Panc1 (cell line): ENCODE measurements around the gene ASXL1.

Experiments used
- POLR2AphosphoS5 ChIP-seq: IDR thresholded peaks from 2 replicates; pipeline ENCODE4 v1.6.1; 2012; ENCODE audit warnings: mild to moderate bottlenecking, low read depth, low read length, moderate library complexity
- SIN3A ChIP-seq: IDR thresholded peaks from 2 replicates; pipeline ENCODE4 v1.6.1; 2012; ENCODE audit warnings: low read depth, mild to moderate bottlenecking, low read length, moderate library complexity, borderline replicate concordance; ENCODE audit not compliant: insufficient read depth
- TCF7L2 ChIP-seq: IDR thresholded peaks from 2 replicates; pipeline ENCODE4 v1.6.1; 2011; ENCODE audit warnings: mild to moderate bottlenecking, low read depth, low read length, inconsistent platforms
- TF ChIP-seq, protein P1 (sequence below): fragments of 450-650 bp; IDR thresholded peaks from 2 replicates; pipeline ENCODE4 v1.5.1; 2017; ENCODE audit warnings: mild to moderate bottlenecking
- TF ChIP-seq, protein P2 (sequence below), 2 experiments: IDR thresholded peaks; 2 replicates each; pipeline ENCODE4 v1.6.1; 2011 to 2012; ENCODE audit warnings: low read depth in 2 of 2, control low read depth in 1 of 2, low read length in 1 of 2, mild to moderate bottlenecking in 1 of 2, moderate library complexity in 1 of 2; ENCODE audit not compliant: insufficient read depth in 1 of 2

DNA sequence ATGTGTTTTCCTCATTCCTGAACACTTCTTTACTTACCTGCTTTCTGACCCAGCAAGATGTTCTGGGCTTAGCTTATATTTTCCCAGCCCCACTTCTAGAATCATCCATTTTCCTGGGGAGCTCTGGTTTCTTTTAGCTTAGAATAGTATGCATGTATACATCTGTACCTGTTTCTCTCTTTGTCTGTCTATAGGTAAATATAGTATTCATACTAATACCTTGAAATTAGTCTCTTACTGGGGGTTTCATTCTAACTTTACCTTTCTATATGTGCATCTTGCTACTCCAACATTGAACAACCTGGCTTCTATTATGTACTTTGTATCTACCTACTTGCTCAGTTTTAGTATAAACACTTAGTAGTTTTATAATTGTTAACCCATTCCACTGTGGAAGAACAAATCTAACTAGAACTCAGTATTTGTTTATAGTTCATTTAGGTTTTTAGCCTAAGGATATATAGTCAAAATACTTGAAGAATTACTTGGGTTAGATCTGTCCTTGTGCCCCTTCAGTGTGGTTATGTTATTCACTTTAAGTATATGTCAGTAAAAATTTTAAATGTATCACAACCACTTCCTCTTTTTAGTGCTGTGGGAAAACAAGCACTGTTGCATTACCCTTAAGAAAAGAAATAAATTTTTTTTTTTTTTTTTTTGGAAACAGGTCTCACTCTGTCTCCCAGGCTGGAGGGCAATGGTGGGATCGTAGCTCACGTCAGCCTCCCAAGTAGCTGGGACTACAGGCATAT lies 54.0 kb downstream of the ASXL1 start:
- TF ChIP-seq POLR2AphosphoS5 (no peak), SIN3A (no peak), TCF7L2 (no peak)
- TF ChIP-seq, protein P1, sequence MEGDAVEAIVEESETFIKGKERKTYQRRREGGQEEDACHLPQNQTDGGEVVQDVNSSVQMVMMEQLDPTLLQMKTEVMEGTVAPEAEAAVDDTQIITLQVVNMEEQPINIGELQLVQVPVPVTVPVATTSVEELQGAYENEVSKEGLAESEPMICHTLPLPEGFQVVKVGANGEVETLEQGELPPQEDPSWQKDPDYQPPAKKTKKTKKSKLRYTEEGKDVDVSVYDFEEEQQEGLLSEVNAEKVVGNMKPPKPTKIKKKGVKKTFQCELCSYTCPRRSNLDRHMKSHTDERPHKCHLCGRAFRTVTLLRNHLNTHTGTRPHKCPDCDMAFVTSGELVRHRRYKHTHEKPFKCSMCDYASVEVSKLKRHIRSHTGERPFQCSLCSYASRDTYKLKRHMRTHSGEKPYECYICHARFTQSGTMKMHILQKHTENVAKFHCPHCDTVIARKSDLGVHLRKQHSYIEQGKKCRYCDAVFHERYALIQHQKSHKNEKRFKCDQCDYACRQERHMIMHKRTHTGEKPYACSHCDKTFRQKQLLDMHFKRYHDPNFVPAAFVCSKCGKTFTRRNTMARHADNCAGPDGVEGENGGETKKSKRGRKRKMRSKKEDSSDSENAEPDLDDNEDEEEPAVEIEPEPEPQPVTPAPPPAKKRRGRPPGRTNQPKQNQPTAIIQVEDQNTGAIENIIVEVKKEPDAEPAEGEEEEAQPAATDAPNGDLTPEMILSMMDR, result no peak
- TF ChIP-seq, protein P2, sequence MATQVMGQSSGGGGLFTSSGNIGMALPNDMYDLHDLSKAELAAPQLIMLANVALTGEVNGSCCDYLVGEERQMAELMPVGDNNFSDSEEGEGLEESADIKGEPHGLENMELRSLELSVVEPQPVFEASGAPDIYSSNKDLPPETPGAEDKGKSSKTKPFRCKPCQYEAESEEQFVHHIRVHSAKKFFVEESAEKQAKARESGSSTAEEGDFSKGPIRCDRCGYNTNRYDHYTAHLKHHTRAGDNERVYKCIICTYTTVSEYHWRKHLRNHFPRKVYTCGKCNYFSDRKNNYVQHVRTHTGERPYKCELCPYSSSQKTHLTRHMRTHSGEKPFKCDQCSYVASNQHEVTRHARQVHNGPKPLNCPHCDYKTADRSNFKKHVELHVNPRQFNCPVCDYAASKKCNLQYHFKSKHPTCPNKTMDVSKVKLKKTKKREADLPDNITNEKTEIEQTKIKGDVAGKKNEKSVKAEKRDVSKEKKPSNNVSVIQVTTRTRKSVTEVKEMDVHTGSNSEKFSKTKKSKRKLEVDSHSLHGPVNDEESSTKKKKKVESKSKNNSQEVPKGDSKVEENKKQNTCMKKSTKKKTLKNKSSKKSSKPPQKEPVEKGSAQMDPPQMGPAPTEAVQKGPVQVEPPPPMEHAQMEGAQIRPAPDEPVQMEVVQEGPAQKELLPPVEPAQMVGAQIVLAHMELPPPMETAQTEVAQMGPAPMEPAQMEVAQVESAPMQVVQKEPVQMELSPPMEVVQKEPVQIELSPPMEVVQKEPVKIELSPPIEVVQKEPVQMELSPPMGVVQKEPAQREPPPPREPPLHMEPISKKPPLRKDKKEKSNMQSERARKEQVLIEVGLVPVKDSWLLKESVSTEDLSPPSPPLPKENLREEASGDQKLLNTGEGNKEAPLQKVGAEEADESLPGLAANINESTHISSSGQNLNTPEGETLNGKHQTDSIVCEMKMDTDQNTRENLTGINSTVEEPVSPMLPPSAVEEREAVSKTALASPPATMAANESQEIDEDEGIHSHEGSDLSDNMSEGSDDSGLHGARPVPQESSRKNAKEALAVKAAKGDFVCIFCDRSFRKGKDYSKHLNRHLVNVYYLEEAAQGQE (IDR thresholded peaks at IDR 0.05; ENCODE audit: insufficient read depth in 1 of 2, low read depth in 2 of 2, low read length in 1 of 2), result no peak
